ENCODE measurements around the gene TTC36. TPM values are rescaled to one million over a fixed set of nuclear protein-coding genes. Genes with fewer than 3 reads are reported as not detected.

TTC36 gene
- total and polyA plus RNA-seq, 9 of the 15 experiments (the other 6 are each of a cell fraction or from before 2014, with no cell fraction given): 0.22 to 0.23 TPM; not detected in 7

GRCh38 chr11:118530683-118531596, 3.7 kb downstream of the TTC36 start, which contains the start of gene TMEM25 (continued):
- TF ChIP-seq MGA (IDR thresholded peaks at IDR 0.05) (peak; percentile 79), SMAD4 (CRISPR knock-in tag; conservative IDR thresholded peaks at IDR 0.05) (peak; percentile 60), NR3C1 (CRISPR knock-in tag; IDR thresholded peaks at IDR 0.05) (0 out of 2 replicates have a peak, but pooled peaks have one; percentile 25), FOXA1 (IDR thresholded peaks at IDR 0.05; ENCODE audit: borderline replicate concordance) (no peak), NBN (IDR thresholded peaks at IDR 0.05; ENCODE audit: low read depth) (no peak), KDM1A (IDR thresholded peaks at IDR 0.05) (peak in 1 of 2 experiments; percentile 36; a peak in 1 of 4 replicates), ATF1 (CRISPR knock-in tag; IDR thresholded peaks at IDR 0.05) (no peak), ATF1 (tag; IDR thresholded peaks at IDR 0.05) (peak; percentile 68), MTA2 (IDR thresholded peaks at IDR 0.05; ENCODE audit: low read depth) (peak; percentile 8; the same call in 1 of the 2 replicates), ZNF584 (CRISPR knock-in tag; IDR thresholded peaks at IDR 0.05; ENCODE audit: low read depth) (no peak), RBM25 (IDR thresholded peaks at IDR 0.05; ENCODE audit: low read depth, low read length, severe bottlenecking) (peak; percentile 35), RCOR1 (IDR thresholded peaks at IDR 0.05; ENCODE audit: borderline replicate concordance in 1 of 2, low read depth in 2 of 2, low read length in 2 of 2) (peak in 1 of 2 experiments; percentile 56; a peak in 1 of 4 replicates), KLF6 (CRISPR knock-in tag; IDR thresholded peaks at IDR 0.05; ENCODE audit: borderline replicate concordance) (no peak), BCL6 (CRISPR knock-in tag; IDR thresholded peaks at IDR 0.05) (no peak), BRF2 (IDR thresholded peaks at IDR 0.05; ENCODE audit: borderline replicate concordance, insufficient read depth, insufficient read length) (no peak), POLR2G (IDR thresholded peaks at IDR 0.05; ENCODE audit: low read depth, low read length) (peak; percentile 87)
